ENCODE measurements around the gene B9D2.

Gene B9D2

GRCh38 chr19:41339936-41340335 lies 24.0 kb downstream of the B9D2 start:
- CTCF ChIA-PET = interaction anchor here (0.8 to 1.0 kb wide), 2 partner anchors 12 to 31 kb away, joined by 3 to 5 read pairs; no protein-coding TSS in a partner anchor
- no peak for TF ChIP-seq ZBTB10 (tag by site-specific recombination; IDR thresholded peaks at IDR 0.05)
- TF ChIP-seq BCL6B (tag by site-specific recombination; IDR thresholded peaks at IDR 0.05) = peak; percentile 75
- no peak for TF ChIP-seq ZNF777 (tag by site-specific recombination; IDR thresholded peaks at IDR 0.05; ENCODE audit: borderline replicate concordance)
- TF ChIP-seq REST (tag by site-specific recombination; IDR thresholded peaks at IDR 0.05) = no peak
- no peak for TF ChIP-seq ZNF18 (tag by site-specific recombination; IDR thresholded peaks at IDR 0.05)
- TF ChIP-seq GLI2 (tag by site-specific recombination; IDR thresholded peaks at IDR 0.05; ENCODE audit: borderline replicate concordance, low read depth) = no peak
- TF ChIP-seq ATF2 (tag by site-specific recombination; IDR thresholded peaks at IDR 0.05; ENCODE audit: low read depth) = no peak
- no peak for TF ChIP-seq KLF16 (tag by site-specific recombination; IDR thresholded peaks at IDR 0.05)
- no peak for TF ChIP-seq ZNF169 (tag by site-specific recombination; IDR thresholded peaks at IDR 0.05)
- no peak for TF ChIP-seq SCRT2 (tag by site-specific recombination; IDR thresholded peaks at IDR 0.05)
- no peak for TF ChIP-seq ZNF449 (tag by site-specific recombination; IDR thresholded peaks at IDR 0.05)
- no peak for TF ChIP-seq ZNF624 (tag by site-specific recombination; IDR thresholded peaks at IDR 0.05)
- no peak for TF ChIP-seq ZNF148 (tag by site-specific recombination; IDR thresholded peaks at IDR 0.05; ENCODE audit: borderline replicate concordance)
- TF ChIP-seq ZNF654 (tag by site-specific recombination; IDR thresholded peaks at IDR 0.05; ENCODE audit: low read depth) = no peak
- TF ChIP-seq ZBTB48 (tag by site-specific recombination; IDR thresholded peaks at IDR 0.05) = no peak
- TF ChIP-seq KLF17 (tag by site-specific recombination; IDR thresholded peaks at IDR 0.05) = no peak
- peak; percentile 73 for TF ChIP-seq PRDM1 (tag by site-specific recombination; IDR thresholded peaks at IDR 0.05)
- peaks cover 55 to 56% of the 10 kb centered on the region in 2 experiments for H3K36me3 ChIP-seq (ENCODE audit: control insufficient read depth in 2 of 2, insufficient read depth in 1 of 2, low read length in 2 of 2)
- no peaks in the 10 kb centered on the region for H3K9me3 ChIP-seq (ENCODE audit: control insufficient read depth, insufficient read depth, low read depth, low read length)
- POLR2A ChIA-PET = interaction anchor here (0.6 to 1.0 kb wide), 2 partner anchors 13 to 24 kb away, joined by 4 to 5 read pairs; partner anchors contain the start of gene B9D2
- H3K27ac ChIP-seq (ENCODE audit: extremely low read depth, low read depth, low read length) = no peak overlapping the region
- no peak overlapping the region for H3K4me3 ChIP-seq (ENCODE audit: low read depth, low read length)
- H3K4me1 ChIP-seq (ENCODE audit: control insufficient read depth, insufficient read depth, low read length) = no peaks in the 10 kb centered on the region
